Islet precursor cell (in vitro differentiated cells): Measurements from ENCODE around the gene CCR9.

Source experiments
- DNase-seq: peaks from one replicate; pipeline ENCODE4 v3.0.0-alpha.2; 2018

The CCR9 gene

GRCh38 chr3:45909542-45909941 is 23.2 kb downstream of the CCR9 start:
- no peak for DNase-seq

- DNase-seq, result no peak
Measured at GRCh38 chr3:45910892-45911291, 24.5 kb downstream of the CCR9 start.

- DNase-seq, result no peak
Measured at GRCh38 chr3:45911511-45912226, 25.3 kb downstream of the CCR9 start.

GRCh38 chr3:45912435-45912834 is 26.1 kb downstream of the CCR9 start:
- no peak for DNase-seq

- DNase-seq, result no peak
Measured at GRCh38 chr3:45914362-45915058, 28.2 kb downstream of the CCR9 start.

GRCh38 chr3:45915059-45915439 is 28.7 kb downstream of the CCR9 start:
- no peak for DNase-seq

- DNase-seq, result peak; percentile 58
Measured at GRCh38 chr3:45915518-45916231, 29.3 kb downstream of the CCR9 start.

GRCh38 chr3:45917146-45917898 is 31.0 kb downstream of the CCR9 start:
- DNase-seq, result no peak

- no peak for DNase-seq
Measured at GRCh38 chr3:45921158-45922038, 35.1 kb downstream of the CCR9 start.

- DNase-seq, result no peak
Measured at GRCh38 chr3:45922039-45922326, 35.6 kb downstream of the CCR9 start.

- DNase-seq, result no peak
Measured at GRCh38 chr3:45922950-45923590, 36.7 kb downstream of the CCR9 start.

GRCh38 chr3:45923755-45924154 is 37.4 kb downstream of the CCR9 start:
- DNase-seq, result no peak

GRCh38 chr3:45927881-45928280 is 41.5 kb downstream of the CCR9 start:
- DNase-seq, result no peak

GRCh38 chr3:45929042-45929679 is 42.8 kb downstream of the CCR9 start:
- DNase-seq, result no peak

- no peak for DNase-seq
Measured at GRCh38 chr3:45931496-45931895, 45.2 kb downstream of the CCR9 start.

- no peak for DNase-seq
Measured at GRCh38 chr3:45932112-45932511, 45.8 kb downstream of the CCR9 start.

GRCh38 chr3:45933591-45933990 is 47.2 kb downstream of the CCR9 start:
- no peak for DNase-seq

GRCh38 chr3:45936261-45936660 is 49.9 kb downstream of the CCR9 start:
- DNase-seq, result no peak

GRCh38 chr3:45937206-45938042 is 51.1 kb downstream of the CCR9 start:
- no peak for DNase-seq

- DNase-seq, result no peak
Measured at GRCh38 chr3:45938043-45938435, 51.7 kb downstream of the CCR9 start.
